GM23248 (cell line): ENCODE results near the gene KIF18B. TPM values are rescaled to one million over a fixed set of nuclear protein-coding genes. Genes with fewer than 3 reads are reported as not detected.

Experiments used
- DNase-seq: peaks from one replicate; pipeline ENCODE4 v3.0.0-alpha.2; 2015
- H2AFZ ChIP-seq: fragments of 200-600 bp; sonication (generic); 2 replicates; pipeline ENCODE4 v1.6.1; 2016; ENCODE audit warnings: antibody characterized with exemption
- H3F3A ChIP-seq: fragments of 200-600 bp; sonication (generic); 2 replicates; pipeline ENCODE4 v1.6.1; 2016; ENCODE audit warnings: mild to moderate bottlenecking, antibody characterized with exemption, mixed run types; ENCODE audit not compliant: insufficient read depth
- H3K27ac ChIP-seq: fragments of 200-600 bp; sonication (generic); 2 replicates; pipeline ENCODE4 v1.5.1; 2016; ENCODE audit warnings: mild to moderate bottlenecking
- H3K27me3 ChIP-seq: fragments of 200-600 bp; sonication (generic); replicated peaks from 2 replicates; pipeline ENCODE4 v1.6.1; 2016; ENCODE audit warnings: mild to moderate bottlenecking; ENCODE audit not compliant: insufficient read depth
- H3K36me3 ChIP-seq: fragments of 200-600 bp; sonication (generic); 2 replicates; pipeline ENCODE4 v1.6.1; 2016; ENCODE audit warnings: low read depth, mild to moderate bottlenecking
- H3K4me1 ChIP-seq: fragments of 200-600 bp; sonication (generic); 2 replicates; pipeline ENCODE4 v1.6.1; 2016; ENCODE audit warnings: mild to moderate bottlenecking; ENCODE audit not compliant: insufficient read depth
- H3K4me2 ChIP-seq: fragments of 200-600 bp; sonication (generic); one replicate; pipeline ENCODE4 v1.6.1; 2016; ENCODE audit warnings: mild to moderate bottlenecking; ENCODE audit not compliant: unreplicated experiment
- H3K4me3 ChIP-seq: fragments of 200-600 bp; sonication (generic); 2 replicates; pipeline ENCODE4 v1.5.1; 2016; ENCODE audit warnings: mild to moderate bottlenecking
- H3K79me2 ChIP-seq: fragments of 200-600 bp; sonication (generic); 2 replicates; pipeline ENCODE4 v1.6.1; 2016; ENCODE audit warnings: mild to moderate bottlenecking; ENCODE audit not compliant: insufficient read depth
- H3K9ac ChIP-seq: fragments of 200-600 bp; sonication (generic); 2 replicates; pipeline ENCODE4 v1.6.1; 2016; ENCODE audit warnings: mild to moderate bottlenecking
- H3K9me2 ChIP-seq: fragments of 200-600 bp; sonication (generic); 2 replicates; pipeline ENCODE4 v1.6.1; 2016; ENCODE audit warnings: mixed run types, mild to moderate bottlenecking, moderate library complexity; ENCODE audit not compliant: insufficient read depth
- H3K9me3 ChIP-seq: fragments of 200-600 bp; sonication (generic); one replicate; pipeline ENCODE4 v1.6.1; 2017; ENCODE audit warnings: low read depth
- H4K20me1 ChIP-seq: fragments of 200-600 bp; sonication (generic); 2 replicates; pipeline ENCODE4 v1.6.0; 2016; ENCODE audit not compliant: insufficient read depth
- EZH2 ChIP-seq: fragments of 200-600 bp; sonication (generic); IDR thresholded peaks from 2 replicates; pipeline ENCODE4 v1.6.1; 2018; ENCODE audit warnings: antibody characterized with exemption, mild to moderate bottlenecking; ENCODE audit not compliant: insufficient read depth, poor library complexity, severe bottlenecking
- EZH2phosphoT487 ChIP-seq: fragments of 200-600 bp; sonication (generic); IDR thresholded peaks from 2 replicates; pipeline ENCODE4 v1.6.1; 2018; ENCODE audit warnings: antibody characterized with exemption, moderate library complexity, mild to moderate bottlenecking, low read depth; ENCODE audit not compliant: insufficient read depth
- WGBS, 2 experiments: methylation state at CpG; one replicate each; pipeline ENCODE4 v1.1.6; 2015 to 2017; ENCODE audit warnings: low lambda C conversion rate in 2 of 2, low coverage in 1 of 2; ENCODE audit errors: missing lambda C conversion rate in 2 of 2; 5-methylcytosine and 5-hydroxymethylcytosine counted together
- in situ Hi-C: fragments of 300-500 bp; cut with MboI; formaldehyde crosslinking; loops from 2 replicates; pipeline ENCODE4 v1.15.0; 2020
- polyA plus RNA-seq: library from polyadenylated mRNA; unstranded; fragments of >200 nt; fragmentation: Nextera tagmentation; extraction: Ambion mirVana; gene quantifications from 2 replicates; pipeline ENCODE4 v1.2.1, GENCODE V29; 2016
- total RNA-seq: library from RNA; depleted of rRNA; stranded (reverse); fragments of >200 nt; shearing (Covaris generic); gene quantifications from 2 replicates; pipeline ENCODE4 v1.2.3, GENCODE V29; 2014

The KIF18B gene
- total and polyA plus RNA-seq, 2 experiments from 2014 or later = 2.1 to 4.5 TPM

DNA sequence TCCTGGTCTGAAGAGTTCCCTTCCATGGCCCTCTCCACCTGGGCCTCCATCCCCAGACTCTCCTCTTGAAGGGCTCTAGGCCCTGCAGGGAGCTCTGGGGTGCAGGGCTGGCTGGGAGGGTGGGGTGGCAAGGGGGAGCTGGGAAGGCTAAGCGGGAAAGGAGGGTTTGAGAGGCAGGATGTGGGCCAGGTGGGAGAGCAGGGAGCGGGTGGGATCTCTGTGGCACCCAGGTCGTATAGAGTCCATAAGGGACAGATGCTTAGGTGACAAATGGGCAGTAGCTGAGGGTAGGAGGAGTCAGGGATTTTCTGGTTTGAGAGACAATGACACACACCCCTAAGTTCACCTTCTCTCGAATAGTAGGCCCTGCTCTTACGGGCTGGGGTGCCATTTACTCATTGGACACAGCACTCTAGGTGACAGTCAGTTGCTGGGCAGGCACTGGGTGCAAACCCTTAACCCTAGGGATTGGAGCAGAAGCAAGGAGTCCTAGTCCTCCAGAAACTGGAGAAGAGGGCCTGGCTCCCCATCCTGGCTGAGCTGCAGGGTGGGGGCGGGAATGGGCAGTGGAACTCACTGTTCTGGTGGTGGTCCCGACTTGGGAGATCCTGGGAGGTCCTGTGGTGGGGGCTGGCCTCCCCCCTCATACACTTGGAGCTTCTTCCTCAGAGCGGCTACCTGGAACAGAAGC is 15.3 kb downstream of the KIF18B start:
- Histone ChIP-seq H3F3A (no peaks in the 10 kb centered on the region; the same call in 1 of the 2 replicates), H3K27me3 (no peaks in the 10 kb centered on the region), H3K9me3 (no peaks in the 10 kb centered on the region), H2AFZ (no peak overlapping the region), H3K4me1 (no peaks in the 10 kb centered on the region), H3K27ac (no peak overlapping the region), H3K4me2 (no peak overlapping the region), H3K36me3 (peaks cover 1% of the 10 kb centered on the region; the same call in 1 of the 2 replicates), H3K4me3 (no peak overlapping the region), H3K9ac (no peak overlapping the region), H4K20me1 (no peaks in the 10 kb centered on the region), H3K9me2 (no peaks in the 10 kb centered on the region), H3K79me2 (peaks cover 7% of the 10 kb centered on the region)
- TF ChIP-seq EZH2 = no peak
- no peak for DNase-seq
- 95 to 98% methylated on average over 8 of the region's 8 CpGs for WGBS, 2 experiments
- in situ Hi-C loops = no loop called here

DNA sequence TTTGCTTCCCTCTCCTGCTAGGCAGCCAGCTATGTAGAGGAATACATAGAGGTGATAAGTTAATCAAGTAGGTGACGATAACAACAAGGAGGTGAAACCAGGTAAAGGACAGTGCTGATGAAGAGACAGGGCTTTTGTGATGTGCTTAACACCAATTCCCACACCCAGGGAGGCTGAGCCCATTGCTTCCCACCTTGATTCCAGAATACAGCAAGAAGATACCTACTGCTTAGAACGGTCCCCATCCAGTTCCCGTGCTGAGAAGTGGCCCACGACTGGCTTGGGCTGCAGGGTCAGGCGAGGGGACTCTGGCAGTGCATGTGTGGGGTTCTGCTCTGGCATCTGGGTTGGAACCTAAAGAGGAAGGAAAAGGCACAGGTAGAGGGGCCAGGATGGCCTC is 16.2 kb downstream of the KIF18B start:
- no peaks in the 10 kb centered on the region for H3K4me1 ChIP-seq
- no peak overlapping the region for H3K27ac ChIP-seq
- H2AFZ ChIP-seq = no peak overlapping the region
- H3F3A ChIP-seq = no peaks in the 10 kb centered on the region
- H3K27me3 ChIP-seq = no peaks in the 10 kb centered on the region
- DNase-seq = no peak
- no peaks in the 10 kb centered on the region for H4K20me1 ChIP-seq
- H3K79me2 ChIP-seq = no peaks in the 10 kb centered on the region
- H3K9me3 ChIP-seq = no peaks in the 10 kb centered on the region
- no peaks in the 10 kb centered on the region for H3K36me3 ChIP-seq
- no peaks in the 10 kb centered on the region for H3K9me2 ChIP-seq
- 95 to 96% methylated on average over 5 of the region's 5 CpGs for WGBS, 2 experiments
- TF ChIP-seq EZH2phosphoT487 (no peak), EZH2 (no peak)
- no peak overlapping the region for H3K4me3 ChIP-seq
- in situ Hi-C loops = no loop called here
- no peak overlapping the region for H3K4me2 ChIP-seq
- H3K9ac ChIP-seq = no peak overlapping the region

DNA sequence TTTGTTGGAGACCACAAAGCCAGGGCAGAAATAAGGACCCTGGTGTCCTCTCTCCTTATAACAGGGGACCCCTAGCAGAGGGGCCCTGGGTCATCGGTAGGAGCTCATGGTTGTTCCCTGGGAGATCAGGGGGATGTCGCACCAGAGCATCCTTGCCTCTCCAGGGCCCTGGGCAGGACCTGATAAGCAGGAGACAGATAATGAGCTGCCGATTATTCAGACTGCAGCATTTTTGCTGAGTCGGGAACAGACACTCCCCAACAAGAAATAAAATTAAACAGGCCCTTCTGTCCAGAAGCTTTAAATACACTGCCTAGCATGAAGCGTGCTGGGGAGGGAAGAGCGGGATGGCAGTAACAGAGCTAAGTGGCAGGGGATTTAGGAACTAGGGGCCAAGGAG is 16.9 kb downstream of the KIF18B start:
- Histone ChIP-seq H3K4me1 (no peaks in the 10 kb centered on the region), H3K36me3 (no peaks in the 10 kb centered on the region), H3K27ac (no peak overlapping the region), H3K9me3 (no peaks in the 10 kb centered on the region), H2AFZ (no peak overlapping the region), H4K20me1 (no peaks in the 10 kb centered on the region), H3K9me2 (no peaks in the 10 kb centered on the region), H3K4me2 (no peak overlapping the region), H3K4me3 (no peak overlapping the region), H3K27me3 (no peaks in the 10 kb centered on the region), H3K79me2 (no peaks in the 10 kb centered on the region), H3K9ac (no peak overlapping the region), H3F3A (no peaks in the 10 kb centered on the region)
- in situ Hi-C loops = no loop called here
- DNase-seq = no peak
- TF ChIP-seq EZH2 (no peak), EZH2phosphoT487 (no peak)
- WGBS, 2 experiments = 70 to 73% methylated on average over 6 of the region's 6 CpGs

DNA sequence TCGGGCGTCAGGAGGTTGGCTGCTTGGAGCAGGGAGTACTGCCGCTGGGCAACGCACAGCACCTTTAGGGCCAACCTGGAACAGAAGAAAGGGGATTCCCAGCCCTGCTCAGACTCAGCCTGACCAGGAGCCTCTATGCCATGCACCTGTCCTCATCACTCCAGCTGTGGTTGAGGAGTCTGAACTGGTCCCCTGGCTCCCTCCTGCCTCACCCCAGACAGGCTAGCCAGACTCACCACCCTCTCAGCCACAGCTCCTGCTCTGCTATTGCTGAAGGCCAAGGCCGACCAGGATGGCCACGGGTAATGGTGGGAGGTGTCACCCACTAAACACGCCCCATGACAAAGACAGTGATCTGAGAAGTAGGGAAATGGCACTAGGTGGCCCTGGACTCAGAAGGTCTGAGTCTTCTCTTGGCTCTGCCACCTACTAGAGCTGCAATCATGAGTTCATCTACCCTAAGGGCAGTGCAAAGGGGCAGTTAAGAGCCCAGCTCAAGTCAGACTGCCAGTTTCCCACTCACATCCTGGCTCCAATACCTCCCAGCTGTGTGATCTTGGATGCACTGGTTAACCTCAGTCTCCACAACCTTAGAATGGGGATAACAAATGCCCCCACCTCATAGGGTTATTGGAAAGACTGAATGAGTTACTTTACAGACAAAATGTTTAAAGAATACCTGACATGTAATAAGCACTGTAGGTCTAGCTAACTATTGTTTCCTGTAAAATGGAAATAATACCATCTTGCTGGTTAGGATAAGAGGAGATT is 18.4 kb downstream of the KIF18B start:
- Histone ChIP-seq H3K79me2 (no peaks in the 10 kb centered on the region), H3K9ac (no peak overlapping the region), H3K36me3 (no peaks in the 10 kb centered on the region), H2AFZ (no peak overlapping the region), H3K4me2 (no peak overlapping the region), H3F3A (no peaks in the 10 kb centered on the region), H3K27ac (no peak overlapping the region), H3K4me3 (no peak overlapping the region), H3K27me3 (no peaks in the 10 kb centered on the region), H3K4me1 (no peaks in the 10 kb centered on the region), H4K20me1 (no peaks in the 10 kb centered on the region), H3K9me2 (no peaks in the 10 kb centered on the region), H3K9me3 (no peaks in the 10 kb centered on the region)
- in situ Hi-C loops = loop anchor here (10.0 kb wide), 1 partner anchor 86 kb away; no protein-coding TSS in a partner anchor
- peak; percentile 20 for DNase-seq
- TF ChIP-seq EZH2phosphoT487 = no peak
- no peak for TF ChIP-seq EZH2
- WGBS, 2 experiments = 89 to 95% methylated on average over 7 of the region's 7 CpGs
